ENCODE measurements around the gene ACSS2.
"Not testable (repeated sequence)": the region's sequence is repeated elsewhere in the genome, so short reads cannot be mapped to it uniquely, and the experiment has no call there.

The ACSS2 gene

DNA sequence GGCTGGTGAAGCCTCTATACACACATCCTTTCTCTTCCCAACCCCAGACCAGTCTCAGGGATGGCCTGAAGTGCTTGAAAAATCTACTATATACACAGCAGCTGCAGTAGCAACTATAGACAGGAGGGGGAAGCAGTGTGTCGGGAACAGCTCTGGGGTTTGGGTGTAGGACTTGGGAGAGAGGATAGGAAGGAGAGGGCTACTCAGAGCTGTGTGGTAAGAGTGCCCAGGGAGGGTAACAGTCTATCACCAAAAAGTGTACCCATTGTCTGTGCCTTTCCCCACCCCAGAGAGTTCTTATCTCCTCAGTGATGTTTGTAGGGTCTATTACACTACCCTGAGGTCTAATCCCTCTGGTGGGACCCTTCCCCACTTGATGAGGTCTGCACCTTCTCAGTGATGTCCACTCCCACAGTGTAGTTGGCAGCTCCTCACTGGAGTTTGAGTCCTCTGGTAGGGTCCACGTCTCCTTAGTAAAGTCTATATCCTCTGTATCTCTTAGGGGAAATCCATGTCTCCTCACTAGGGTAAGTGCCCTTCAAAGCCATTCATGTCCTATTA, 2.2 kb upstream of the ACSS2 start:
- peak; percentile 23 to 33 for DNase-seq

DNA sequence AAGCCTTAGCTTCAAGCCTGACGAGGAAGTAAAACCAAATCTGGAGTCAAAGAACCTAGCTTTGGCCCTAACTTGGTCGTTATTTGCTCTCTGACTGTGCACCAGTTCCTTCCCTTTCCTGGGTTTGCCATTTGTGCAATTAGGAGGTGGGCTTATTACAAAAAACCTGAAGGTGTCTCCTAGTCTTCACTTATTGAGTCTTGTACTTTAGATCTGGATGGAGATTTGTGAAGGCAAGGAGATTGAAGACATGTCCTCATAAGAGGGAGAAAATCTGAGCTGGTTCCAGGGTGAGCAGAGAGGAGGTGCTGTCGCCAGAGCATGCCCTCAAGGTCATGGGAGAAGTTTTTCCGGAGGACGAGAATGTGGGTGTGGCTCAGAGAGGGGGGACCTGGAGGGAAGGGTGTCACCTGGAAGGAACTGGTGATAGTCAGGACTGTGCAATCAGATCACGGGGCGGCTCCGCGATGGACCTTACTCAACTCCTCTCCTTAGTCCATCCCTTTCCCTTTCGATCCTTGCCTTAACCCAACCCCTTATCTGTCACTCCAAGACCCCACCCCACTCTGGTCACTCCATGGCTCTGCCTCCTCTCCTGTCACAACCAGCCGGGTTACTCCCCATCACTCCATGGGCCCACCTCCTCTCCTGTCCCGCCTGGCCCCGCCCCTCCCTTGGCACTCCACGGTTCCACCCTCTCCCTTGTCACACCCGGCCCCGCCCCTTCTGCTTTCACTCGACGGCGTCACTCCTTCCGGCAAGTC, 588 bp upstream of the ACSS2 start:
- DNase-seq, result peak in 1 of 2 experiments; percentile 96

DNA sequence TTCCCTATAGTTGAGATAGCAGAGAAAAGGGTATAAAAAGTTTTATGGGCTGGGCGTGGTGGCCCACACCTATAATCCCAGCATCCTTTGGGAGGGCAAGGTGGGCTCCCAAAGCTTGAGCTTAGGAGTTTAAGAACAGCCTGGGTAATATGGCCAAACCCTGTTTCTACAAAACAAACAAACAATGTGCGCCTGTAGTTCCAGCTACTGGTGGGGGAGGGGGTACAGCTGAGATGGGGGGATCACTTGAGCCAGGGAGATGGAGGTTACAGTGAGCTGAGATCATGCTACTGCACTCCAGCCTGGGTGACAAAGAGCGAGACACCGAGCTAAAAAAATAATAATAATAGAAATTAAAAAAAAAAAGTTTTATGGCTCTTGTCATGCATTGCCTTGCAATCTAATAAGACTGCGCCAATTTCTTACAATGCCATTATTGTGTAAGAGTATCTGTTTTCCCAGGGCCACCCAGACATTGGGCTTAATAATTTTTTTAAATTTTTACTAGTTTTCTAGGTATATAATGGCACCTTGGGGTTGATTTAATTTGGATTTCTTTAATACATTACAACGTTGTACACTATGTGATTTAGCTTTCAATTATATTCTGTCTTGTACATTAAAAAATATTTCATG, 3.9 kb downstream of the ACSS2 start:
- DNase-seq, result no peak

DNA sequence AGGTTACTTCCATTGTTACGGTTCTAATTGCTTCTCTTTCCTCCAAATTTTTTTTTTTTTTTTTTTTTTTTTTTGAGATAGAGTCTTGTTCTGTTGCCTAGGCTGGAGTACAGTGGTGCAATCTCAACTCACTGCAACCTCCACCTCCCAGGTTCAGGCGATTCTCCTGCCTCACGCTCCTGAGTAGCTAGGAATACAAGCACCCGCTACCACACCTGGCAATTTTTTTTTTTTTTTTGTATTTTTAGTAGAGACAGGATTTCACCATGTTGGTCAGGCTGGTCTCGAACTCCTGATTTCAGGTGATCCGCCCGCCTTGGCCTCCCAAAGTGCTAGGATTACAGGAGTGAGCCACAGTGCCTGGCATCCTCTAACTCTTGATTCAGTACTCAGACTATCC, 4.6 kb downstream of the ACSS2 start:
- not testable (repeated sequence) for DNase-seq

DNA sequence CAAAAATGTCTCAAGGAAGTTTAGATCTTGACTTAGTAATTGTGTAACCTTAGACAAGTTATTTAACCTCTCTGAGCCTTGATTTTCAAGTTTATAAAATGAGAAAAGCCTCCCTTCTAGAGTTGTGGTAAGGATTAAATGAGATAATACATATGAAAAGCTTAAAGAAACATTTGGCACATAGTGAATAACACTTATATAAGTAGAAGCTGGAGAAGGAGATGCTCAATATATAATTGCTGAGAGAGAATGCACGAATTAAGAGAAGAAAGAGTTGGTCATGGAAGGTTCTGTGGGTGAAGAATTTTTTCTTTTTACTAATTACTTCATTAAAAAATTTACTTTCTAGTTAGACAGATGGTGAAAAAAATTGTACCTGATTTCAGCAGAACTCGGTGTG, 5.3 kb downstream of the ACSS2 start:
- DNase-seq, result no peak

DNA sequence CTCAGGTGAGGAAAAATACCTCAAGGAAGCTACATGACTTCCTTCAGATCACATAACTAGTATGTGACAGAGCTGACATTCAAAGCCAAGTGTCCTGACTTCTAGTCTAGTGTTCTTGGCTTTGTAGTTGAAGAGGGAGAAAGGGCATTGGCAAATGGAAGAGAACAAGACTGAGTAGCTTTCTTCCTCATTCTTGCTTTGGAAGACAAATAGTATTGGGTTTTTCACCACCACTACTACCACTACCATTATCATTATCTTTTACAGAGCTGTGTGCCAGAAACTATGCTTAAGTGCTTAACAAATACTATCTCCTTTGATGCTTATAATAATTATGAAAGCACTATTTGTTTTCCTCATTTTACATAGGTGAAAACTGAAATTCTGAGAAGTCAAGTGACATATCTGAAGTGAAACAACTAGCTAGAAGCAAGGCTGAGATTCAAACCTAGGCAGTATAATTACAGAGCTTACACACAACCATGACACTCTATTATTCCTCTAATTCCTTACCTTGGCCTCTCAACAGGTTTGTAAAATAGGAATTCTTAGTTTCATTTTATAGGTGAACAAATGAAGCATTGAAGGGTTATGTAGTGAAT, 6.8 kb downstream of the ACSS2 start:
- no peak for DNase-seq

DNA sequence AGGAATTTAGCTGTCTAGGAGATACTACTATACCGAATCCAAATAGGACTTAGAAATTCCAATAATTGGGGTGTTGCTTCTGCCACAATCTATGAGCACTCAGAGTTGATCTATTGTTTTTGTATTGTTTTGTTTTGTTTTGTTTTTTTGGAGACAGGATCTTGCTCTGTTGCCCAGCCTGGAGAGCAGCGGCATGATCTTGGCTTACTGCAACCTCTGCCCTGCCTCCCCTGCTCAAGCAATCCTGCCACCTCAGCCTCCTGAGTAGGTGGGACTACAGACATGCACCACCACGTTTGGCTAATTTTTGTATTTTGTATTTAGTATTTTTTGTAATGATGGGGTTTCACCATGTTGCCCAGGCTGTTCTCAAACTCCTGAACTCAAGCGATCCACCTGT, 7.4 kb downstream of the ACSS2 start:
- no peak for DNase-seq

DNA sequence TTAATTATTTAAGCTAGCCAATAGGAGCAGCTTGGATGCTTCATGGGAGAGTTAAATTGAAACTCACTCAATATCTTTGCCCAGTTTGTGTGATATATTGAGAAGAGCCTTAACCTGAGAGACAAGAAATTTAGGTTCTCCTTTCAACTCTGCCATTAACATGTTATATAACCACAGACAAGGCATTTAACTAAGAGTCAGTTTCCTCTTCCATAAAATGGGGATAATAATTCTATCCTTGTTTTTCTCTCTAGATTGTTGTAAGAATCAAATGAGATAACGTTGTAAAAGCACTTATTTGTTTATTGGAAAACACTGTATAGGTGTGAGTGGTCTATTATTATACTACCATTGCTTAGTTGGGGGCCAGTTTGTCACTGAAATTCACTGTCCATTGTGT, 7.8 kb downstream of the ACSS2 start:
- DNase-seq, result no peak

DNA sequence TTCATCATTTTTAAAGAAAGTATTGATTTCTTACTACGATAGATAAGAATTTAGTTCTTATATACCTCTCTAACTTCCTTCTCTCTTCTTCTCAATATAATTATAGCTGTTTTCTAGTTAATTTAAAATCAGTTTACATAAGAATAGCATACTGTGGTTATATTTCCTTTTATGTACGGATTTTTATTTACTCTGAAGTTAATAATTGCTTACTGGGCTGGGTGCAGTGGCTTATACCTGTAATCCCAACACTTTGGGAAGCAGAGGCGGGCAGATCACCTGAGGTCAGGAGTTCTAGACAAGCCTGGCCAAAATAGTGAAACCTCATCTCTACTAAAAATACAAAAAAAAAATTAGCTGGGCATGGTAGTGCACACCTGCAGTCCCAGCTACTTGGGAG, 9.7 kb downstream of the ACSS2 start:
- no peak for DNase-seq

DNA sequence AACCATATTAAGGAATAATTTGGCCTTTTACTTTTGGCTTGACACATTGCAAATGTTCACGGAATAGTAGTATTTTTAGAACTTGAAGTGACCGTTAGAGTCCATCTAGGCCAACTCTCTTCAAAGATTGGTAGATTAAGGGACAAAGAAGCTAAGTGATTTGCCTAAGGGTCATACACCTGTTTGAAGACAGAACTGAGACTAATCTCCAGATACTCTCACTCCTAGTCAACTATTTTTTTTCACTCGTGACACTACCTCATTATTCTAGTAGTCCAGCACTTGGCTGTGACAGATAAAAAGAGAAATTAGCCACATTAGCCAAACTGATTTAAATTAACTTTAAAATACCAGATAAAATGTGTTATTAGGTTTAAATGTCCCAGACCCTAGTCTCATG, 10.6 kb downstream of the ACSS2 start:
- no peak for DNase-seq

DNA sequence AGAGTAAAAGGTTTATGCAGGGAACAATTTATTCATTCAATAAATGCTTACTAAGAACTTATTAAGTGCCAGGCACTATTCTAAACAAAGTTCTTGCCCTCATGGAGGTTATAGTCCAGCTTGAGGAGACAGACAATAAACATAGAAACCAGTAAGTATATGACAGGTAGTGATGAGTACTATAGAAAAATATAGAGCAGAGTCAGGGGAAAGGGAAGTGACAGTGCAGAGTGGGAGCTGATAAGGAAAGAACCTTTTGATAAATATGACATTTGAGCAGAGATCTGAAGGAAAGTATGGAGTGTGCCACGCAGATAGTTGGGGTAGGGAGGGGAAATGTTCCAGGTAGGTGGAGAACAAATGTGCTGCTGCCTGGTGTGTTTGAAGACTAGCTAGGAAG, 12.1 kb downstream of the ACSS2 start:
- DNase-seq, result no peak

DNA sequence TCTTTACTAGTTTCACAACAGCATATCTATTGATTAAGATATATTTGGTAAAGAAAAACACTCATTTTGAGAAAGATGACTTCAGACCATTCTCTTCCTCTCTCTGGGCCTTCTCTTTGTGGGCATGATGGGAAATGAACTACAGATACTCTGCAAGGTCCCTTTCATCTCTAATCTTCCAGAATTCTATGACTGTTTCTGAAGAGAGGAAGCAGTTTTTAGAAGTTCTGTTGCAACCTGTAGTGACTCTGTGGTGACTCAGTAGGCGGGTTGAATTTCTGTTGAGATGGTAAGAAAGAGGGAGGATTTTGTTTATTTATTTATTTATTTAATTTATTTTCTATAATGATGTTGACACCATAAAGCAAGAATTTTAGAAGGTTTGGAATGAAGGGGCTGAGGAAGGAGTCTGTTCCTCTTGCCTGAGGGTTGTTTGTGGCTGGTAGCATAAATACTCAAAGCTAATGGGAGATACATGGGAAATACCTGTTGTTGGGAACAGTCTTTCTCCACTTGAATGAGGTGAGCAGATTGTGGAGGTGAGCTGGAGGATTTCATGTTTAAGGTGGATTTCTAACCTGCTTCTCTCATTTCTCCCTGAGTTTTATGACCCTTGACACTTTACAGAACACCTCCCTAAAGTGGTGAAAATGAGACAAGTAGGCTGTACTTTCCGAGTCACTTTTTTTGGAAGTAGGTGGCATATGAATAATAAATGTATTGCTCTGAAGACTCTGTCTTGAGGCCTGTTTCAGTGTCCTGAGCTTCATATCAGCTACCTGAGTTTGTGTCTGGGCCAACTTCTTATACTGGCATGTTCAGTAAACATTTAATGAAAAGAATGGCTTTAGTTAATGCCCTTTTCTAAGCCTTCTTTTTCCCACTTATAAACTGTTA, 15.0 kb downstream of the ACSS2 start:
- DNase-seq, result peak in 1 of 2 experiments; percentile 14

DNA sequence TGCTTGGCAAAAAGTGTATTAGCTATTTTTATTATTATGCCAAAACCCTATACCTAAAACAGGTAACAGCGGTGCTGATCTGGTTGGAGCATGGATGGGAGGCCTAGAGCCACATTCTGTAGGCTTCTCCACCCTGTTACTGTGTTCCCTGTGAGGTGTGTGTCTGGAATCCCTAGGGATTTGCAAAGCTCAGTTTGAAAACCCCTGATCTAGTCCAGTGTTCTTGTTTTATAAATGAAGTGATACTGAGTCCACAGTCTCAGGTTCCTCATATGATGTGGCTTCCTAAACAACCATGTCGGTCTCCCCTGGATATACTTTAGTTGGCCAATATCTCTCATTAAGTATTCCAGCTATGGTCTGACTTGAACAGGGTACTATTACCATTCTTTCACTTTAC, 16.3 kb downstream of the ACSS2 start:
- DNase-seq, result no peak

DNA sequence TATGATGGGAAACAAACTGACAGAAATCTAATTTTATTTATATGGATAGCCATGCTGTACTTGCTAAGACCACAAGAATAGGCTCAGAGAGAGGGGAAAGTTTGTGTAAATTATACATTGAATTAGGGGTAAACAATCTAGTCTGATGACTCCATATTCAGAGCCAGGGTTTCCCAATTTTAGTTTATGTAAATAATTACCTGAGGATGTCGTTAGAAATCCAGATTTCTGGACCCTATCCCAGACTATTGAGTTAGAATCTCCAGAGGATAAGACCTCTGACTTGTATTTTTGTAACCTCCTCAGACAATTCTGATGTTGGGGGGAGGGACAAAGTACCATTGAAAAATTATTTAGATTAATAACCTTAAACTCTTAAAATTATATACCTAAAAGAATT, 18.3 kb downstream of the ACSS2 start:
- no peak for DNase-seq

DNA sequence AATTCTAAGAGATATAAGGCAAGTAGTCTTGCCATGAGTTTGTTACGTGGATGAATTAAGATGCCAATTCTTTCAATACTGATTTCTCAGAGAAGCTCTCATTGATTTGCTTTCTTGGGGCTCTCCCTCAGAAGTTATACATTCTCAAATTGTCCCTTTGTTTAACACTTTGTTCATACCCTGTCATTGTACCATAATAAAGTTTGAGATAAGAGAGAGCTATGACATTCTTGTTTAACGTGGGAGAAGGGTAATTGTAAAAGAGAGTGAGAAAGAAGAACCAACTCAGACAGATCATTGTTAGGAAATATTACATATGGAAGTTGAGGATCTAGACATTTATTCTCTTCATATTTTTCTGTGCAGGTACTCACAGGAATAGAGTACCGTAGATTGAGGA, 19.1 kb downstream of the ACSS2 start:
- no peak for DNase-seq

DNA sequence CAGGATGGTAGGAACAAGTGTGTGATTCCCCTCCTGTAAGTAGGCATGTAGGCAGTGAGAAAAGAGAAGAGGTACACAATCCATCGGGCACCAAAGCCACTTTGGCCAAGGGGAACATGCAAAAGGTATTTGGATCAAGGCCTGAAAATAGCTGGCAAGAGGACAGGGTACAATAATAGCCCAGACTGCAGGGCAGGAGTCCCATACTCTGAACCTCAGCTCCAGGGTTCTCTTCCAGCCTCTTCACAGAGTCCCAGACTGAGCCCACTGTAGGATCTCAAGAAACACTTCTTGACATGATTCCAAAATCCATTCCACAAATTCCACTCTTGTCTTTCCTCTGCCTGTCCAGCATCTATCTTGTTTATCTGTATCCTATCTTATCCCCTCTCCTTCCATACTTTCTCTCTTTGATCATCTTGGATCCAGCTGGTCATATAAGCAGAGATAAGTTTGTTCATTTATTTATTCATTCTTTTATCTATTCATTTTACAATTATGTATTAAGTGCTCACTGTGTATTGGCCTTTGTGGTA, 19.7 kb downstream of the ACSS2 start:
- DNase-seq, result no peak

DNA sequence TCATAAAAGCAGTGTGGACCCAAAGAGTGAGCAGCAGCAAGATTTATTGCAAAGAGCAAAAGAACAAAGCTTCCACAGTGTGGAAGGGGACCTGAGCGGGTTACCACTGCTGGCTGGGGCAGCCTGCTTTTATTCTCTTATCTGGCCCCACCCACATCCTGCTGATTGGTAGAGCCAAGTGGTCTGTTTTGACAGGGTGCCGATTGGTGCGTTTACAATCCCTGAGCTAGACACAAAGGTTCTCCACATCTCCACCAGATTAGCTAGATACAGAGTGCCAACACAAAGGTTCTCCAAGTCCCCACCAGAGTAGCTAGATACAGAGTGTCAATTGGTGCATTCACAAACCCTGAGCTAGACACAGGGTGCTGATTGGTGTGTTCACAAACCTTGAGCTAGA, 21.7 kb downstream of the ACSS2 start:
- not testable (repeated sequence) for DNase-seq

DNA sequence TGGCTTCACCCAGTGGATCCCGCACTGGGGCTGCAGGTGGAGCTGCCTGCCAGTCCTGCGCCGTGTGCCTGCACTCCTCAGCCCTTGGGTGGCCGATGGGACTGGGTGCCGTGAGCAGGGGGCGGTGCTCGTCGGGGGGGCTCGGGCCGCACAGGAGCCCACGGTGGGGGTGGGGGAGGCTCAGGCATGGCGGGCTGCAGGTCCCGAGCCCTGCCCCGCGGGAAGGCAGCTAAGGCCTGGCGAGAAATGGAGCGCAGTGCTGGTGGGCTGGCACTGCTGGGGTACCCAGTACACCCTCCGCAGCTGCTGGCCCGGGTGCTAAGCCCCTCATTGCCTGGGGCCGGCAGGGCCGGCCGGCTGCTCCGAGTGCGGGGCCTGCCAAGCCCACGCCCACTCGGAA, 22.3 kb downstream of the ACSS2 start:
- DNase-seq, result not testable (repeated sequence)

DNA sequence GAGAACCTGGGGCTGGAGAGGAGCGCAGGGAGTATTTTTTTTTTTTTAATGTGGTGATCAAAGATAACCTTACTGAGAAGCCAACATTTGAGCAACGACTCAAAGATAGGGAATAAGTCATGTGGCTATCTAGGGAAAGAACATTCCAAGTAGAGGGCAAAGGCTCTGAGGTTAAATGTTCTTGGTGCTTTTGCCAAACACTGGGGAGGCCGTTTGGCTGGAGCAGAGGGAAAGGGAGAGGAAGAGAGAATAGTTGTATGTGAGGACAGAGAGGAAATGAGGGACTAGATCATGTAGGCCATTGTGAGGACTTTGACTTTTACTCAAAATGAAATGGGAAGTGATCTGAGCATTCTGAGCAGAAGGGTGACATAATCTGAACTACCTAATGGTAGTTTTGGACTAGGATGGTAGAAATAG, 27.8 kb downstream of the ACSS2 start:
- no peak for DNase-seq

DNA sequence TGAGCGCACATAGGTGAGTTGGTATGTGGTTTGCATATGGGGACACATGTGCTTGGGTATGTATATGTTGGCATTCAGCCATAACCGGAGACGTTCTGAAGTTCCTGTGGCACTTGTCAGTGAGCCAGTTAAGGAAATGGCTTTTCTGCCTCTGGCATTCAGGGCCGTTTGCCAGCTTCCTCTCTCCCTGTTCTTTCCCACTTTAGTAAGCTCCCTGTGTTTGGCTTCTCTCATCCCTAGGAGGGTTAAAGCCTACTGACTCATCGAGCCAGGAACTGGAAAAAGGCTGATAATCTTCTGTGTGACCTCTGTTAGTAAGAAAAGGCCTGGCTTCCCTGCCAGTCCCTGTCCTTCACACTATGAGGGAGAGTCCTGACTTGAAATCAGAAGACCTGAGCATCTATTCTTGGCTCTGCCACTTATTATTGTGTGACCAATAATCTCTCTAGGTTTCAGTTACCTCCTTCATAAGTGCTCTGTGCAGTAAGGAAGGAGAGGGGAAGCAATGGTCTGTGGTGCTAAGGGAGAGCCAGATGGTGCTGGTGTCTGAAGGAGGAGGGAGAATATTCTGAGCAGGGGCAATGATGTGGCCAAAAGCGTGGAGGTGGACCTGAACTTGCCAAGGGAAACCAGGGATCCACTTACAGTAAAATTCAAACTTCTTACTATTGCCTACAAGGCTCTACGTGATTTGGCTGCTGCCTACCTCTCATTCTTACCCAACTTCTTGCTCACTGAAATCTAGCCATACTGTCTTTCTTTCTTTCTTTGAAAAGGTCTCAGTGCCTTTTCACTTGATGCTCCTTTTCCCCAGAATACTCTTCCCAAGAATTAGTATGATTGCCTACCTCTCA, 31.4 kb downstream of the ACSS2 start:
- DNase-seq, result no peak

DNA sequence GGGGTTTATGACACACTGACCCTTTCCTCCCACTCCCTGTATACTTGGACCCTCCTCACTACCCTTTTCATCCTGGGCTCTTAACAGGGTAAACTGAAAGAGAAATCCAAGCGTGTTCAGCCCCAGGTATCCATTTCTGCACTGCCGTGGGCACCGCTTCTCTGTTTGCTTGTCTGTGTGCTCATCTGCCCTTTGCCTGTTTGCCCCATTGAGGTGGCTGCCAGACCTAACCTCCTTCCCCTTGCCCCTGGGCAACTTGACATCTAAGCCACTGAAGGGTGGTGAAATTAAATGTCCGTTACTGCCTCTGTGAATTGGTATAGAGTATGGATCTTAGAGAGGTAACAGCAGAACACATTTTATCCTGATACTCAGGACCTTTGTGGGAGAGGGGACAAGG, 38.7 kb downstream of the ACSS2 start:
- no peak for DNase-seq
